Esophagus squamous epithelium (tissue), 5 donors: Measurements from ENCODE around the gene EIF3D. TPM values are rescaled to one million over a fixed set of nuclear protein-coding genes. Genes with fewer than 3 reads are reported as not detected.

Experiments
- DNase-seq: peaks from one replicate; lab custom pipeline; 2025; lab: John Stamatoyannopoulos, UW
- H3K27ac ChIP-seq, 4 donors: fragments of 200-600 bp; sonication (generic); one replicate each; pipeline ENCODE4 v1.5.1; 2016 to 2019; ENCODE audit warnings: mild to moderate bottlenecking in 1 of 4
- H3K27me3 ChIP-seq, 4 donors: fragments of 200-600 bp; sonication (generic); 1 replicate in 3 of 4; 2 replicates in 1 of 4; pipeline versions ENCODE4 v1.5.1 to v1.6.0; 2017 to 2021; ENCODE audit warnings: antibody characterized with exemption in 1 of 4
- H3K36me3 ChIP-seq, 3 donors: fragments of 200-600 bp; sonication (generic); one replicate each; pipeline ENCODE4 v1.5.1; 2016 to 2019
- H3K4me1 ChIP-seq, 3 donors: fragments of 200-600 bp; sonication (generic); one replicate each; pipeline ENCODE4 v1.5.1; 2017 to 2019
- H3K4me3 ChIP-seq, 4 donors: fragments of 200-600 bp; sonication (generic); 1 replicate in 3 of 4; 2 replicates in 1 of 4; pipeline ENCODE4 v1.5.1; 2016 to 2019; ENCODE audit warnings: mild to moderate bottlenecking in 2 of 4, moderate library complexity in 1 of 4
- H3K9me3 ChIP-seq, 3 donors: fragments of 200-600 bp; sonication (generic); one replicate each; pipeline ENCODE4 v1.5.1; 2016 to 2019
- POLR2A ChIP-seq, 4 donors: fragments of 450-650 bp; IDR thresholded peaks; one replicate each; pipeline ENCODE4 v1.6.1; 2017; ENCODE audit warnings: antibody characterized with exemption in 4 of 4, mild to moderate bottlenecking in 4 of 4, moderate library complexity in 3 of 4
- WGBS, 2 donors: methylation state at CpG; one replicate each; pipeline ENCODE4 v1.1.5; 2018; 5-methylcytosine and 5-hydroxymethylcytosine counted together
- intact Hi-C: fragments of 100-400 bp; cut with DNase I; formaldehyde crosslinking; loops from one replicate; pipeline ENCODE4 v1.15.0; 2022
- total RNA-seq, 4 donors: library from RNA; depleted of rRNA; stranded (reverse); fragments of >200 nt; gene quantifications; one replicate each; pipeline ENCODE4 v1.1.0, GENCODE V29; 2016
- TF ChIP-seq, protein P1 (sequence below), 6 experiments: fragments of 450-650 bp in 4 of 6; fragments of 200-600 bp in 2 of 6; sonication (generic) in 2 of 6; IDR thresholded peaks; one replicate each; pipeline ENCODE4 v1.5.1; 2016 to 2019; ENCODE audit warnings: antibody characterized with exemption in 6 of 6, mild to moderate bottlenecking in 4 of 6, moderate library complexity in 4 of 6
- donor health status: DM: yes; HTN: yes; CAD: no.

Gene EIF3D
- total RNA-seq, 4 donors from 2014 or later = 250 to 385 (median 268) TPM

GRCh38 chr22:36472689-36473088 is 56.3 kb downstream of the EIF3D start:
- no peak overlapping the region for H3K4me3 ChIP-seq
- TF ChIP-seq POLR2A (IDR thresholded peaks at IDR 0.05) = no peak
- TF ChIP-seq, protein P1, sequence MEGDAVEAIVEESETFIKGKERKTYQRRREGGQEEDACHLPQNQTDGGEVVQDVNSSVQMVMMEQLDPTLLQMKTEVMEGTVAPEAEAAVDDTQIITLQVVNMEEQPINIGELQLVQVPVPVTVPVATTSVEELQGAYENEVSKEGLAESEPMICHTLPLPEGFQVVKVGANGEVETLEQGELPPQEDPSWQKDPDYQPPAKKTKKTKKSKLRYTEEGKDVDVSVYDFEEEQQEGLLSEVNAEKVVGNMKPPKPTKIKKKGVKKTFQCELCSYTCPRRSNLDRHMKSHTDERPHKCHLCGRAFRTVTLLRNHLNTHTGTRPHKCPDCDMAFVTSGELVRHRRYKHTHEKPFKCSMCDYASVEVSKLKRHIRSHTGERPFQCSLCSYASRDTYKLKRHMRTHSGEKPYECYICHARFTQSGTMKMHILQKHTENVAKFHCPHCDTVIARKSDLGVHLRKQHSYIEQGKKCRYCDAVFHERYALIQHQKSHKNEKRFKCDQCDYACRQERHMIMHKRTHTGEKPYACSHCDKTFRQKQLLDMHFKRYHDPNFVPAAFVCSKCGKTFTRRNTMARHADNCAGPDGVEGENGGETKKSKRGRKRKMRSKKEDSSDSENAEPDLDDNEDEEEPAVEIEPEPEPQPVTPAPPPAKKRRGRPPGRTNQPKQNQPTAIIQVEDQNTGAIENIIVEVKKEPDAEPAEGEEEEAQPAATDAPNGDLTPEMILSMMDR (IDR thresholded peaks at IDR 0.05) = no peak
- no peak for DNase-seq
- 63 to 81% methylated on average over 7 to 12 of the region's 13 CpGs for WGBS, 2 donors
- H3K27ac ChIP-seq = peak overlapping the region; percentile 61 to 88 (median 86)
- H3K4me1 ChIP-seq = peaks cover 11 to 56% (median 22%) of the 10 kb centered on the region in 3 donors
- intact Hi-C loops = loop anchor here (5.0 kb wide), 1 partner anchor 165 kb away; no protein-coding TSS in a partner anchor
- H3K27me3 ChIP-seq = no peaks in the 10 kb centered on the region
- H3K9me3 ChIP-seq = no peaks in the 10 kb centered on the region
- H3K36me3 ChIP-seq = peaks cover 6 to 82% (median 32%) of the 10 kb centered on the region in 3 donors

DNA sequence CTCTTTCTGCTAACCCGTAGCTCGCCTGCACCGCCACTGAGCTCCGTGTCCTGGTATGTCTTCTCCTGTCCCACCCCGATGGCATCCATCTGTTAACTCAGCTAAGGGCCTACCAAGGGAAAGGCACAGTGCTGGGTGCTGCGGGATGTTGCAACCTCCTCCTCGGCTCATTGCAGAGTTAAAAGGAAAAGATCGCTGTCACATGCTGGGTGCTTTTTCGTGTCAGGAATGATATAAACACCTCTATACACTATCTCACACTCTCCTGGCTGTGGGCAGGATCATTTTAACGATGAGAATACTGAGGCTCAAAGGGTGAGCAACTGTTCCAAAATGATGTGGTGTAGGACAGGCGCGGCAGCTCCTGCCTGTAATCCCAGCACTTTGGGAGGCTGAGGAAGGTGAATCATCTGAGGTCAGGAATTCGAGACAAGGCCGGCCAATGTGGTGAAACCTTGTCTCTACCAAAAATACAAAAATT is 57.6 kb downstream of the EIF3D start:
- peaks cover 11 to 69% (median 25%) of the 10 kb centered on the region in 3 donors for H3K4me1 ChIP-seq

DNA sequence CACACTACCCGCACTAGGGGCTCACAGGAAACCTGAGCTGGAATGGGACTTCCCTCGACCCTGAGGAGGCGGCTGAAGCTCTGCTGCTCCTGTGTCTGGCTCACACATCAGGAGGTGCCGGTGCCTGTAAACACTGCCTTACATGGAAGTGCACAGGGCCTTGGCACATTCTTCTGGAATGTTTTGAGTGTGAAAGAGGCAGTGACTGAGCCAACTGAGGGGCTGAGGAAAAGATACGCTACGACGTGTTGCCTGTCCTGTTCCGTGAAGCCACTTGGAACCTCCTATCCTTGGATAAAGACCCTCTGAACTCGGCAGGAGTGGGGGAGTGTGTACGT is 58.0 kb downstream of the EIF3D start:
- intact Hi-C loops = loop anchor here (5.0 kb wide), 1 partner anchor 164 kb away; no protein-coding TSS in a partner anchor
- DNase-seq = no peak
- no peaks in the 10 kb centered on the region for H3K9me3 ChIP-seq
- H3K27ac ChIP-seq = peak overlapping the region; percentile 61 to 88 (median 86)
- no peak for TF ChIP-seq POLR2A (IDR thresholded peaks at IDR 0.05)
- TF ChIP-seq, protein P1 (IDR thresholded peaks at IDR 0.05) = no peak
- 30 to 53% methylated on average over 10 of the region's 10 CpGs for WGBS, 2 donors
- peaks cover 13 to 73% (median 25%) of the 10 kb centered on the region in 3 donors for H3K4me1 ChIP-seq
- H3K36me3 ChIP-seq = peaks cover 6 to 78% (median 20%) of the 10 kb centered on the region in 3 donors
- H3K27me3 ChIP-seq = no peaks in the 10 kb centered on the region
- H3K4me3 ChIP-seq = peak overlapping the region in 3 of 4 donors; percentile 3 to 18 (median 8)

More for the DNA sequence above, 57.6 kb downstream of the EIF3D start:
- 51 to 63% methylated on average over 5 to 14 of the region's 14 CpGs for WGBS, 2 donors
- H3K4me3 ChIP-seq = peak overlapping the region in 3 of 4 donors; percentile 3 to 18 (median 8)
- H3K36me3 ChIP-seq = peaks cover 6 to 82% (median 24%) of the 10 kb centered on the region in 3 donors
- TF ChIP-seq, protein P1 (IDR thresholded peaks at IDR 0.05) = no peak
- no peak for TF ChIP-seq POLR2A (IDR thresholded peaks at IDR 0.05)
- no peak for DNase-seq
- peak overlapping the region; percentile 61 to 88 (median 86) for H3K27ac ChIP-seq
- no peaks in the 10 kb centered on the region for H3K27me3 ChIP-seq
- H3K9me3 ChIP-seq = no peaks in the 10 kb centered on the region
- intact Hi-C loops = loop anchor here (5.0 kb wide), 1 partner anchor 164 kb away; no protein-coding TSS in a partner anchor

GRCh38 chr22:36470162-36470993 is 58.6 kb downstream of the EIF3D start:
- no peaks in the 10 kb centered on the region for H3K27me3 ChIP-seq
- peaks cover 19 to 79% (median 30%) of the 10 kb centered on the region in 3 donors for H3K4me1 ChIP-seq
- peak overlapping the region; percentile 61 to 88 (median 86) for H3K27ac ChIP-seq
- intact Hi-C loops = loop anchor here (5.0 kb wide), 1 partner anchor 163 kb away; no protein-coding TSS in a partner anchor
- no peak for TF ChIP-seq POLR2A (IDR thresholded peaks at IDR 0.05)
- TF ChIP-seq, protein P1 (IDR thresholded peaks at IDR 0.05) = peak; percentile 85 to 98 (median 96)
- no peak overlapping the region for H3K4me3 ChIP-seq
- no peak for DNase-seq
- H3K36me3 ChIP-seq = peaks cover 6 to 73% (median 14%) of the 10 kb centered on the region in 3 donors
- 43 to 45% methylated on average over 10 to 12 of the region's 14 CpGs for WGBS, 2 donors
- no peaks in the 10 kb centered on the region for H3K9me3 ChIP-seq
